Measurements from ENCODE around the gene ZBTB7C.

DNA sequence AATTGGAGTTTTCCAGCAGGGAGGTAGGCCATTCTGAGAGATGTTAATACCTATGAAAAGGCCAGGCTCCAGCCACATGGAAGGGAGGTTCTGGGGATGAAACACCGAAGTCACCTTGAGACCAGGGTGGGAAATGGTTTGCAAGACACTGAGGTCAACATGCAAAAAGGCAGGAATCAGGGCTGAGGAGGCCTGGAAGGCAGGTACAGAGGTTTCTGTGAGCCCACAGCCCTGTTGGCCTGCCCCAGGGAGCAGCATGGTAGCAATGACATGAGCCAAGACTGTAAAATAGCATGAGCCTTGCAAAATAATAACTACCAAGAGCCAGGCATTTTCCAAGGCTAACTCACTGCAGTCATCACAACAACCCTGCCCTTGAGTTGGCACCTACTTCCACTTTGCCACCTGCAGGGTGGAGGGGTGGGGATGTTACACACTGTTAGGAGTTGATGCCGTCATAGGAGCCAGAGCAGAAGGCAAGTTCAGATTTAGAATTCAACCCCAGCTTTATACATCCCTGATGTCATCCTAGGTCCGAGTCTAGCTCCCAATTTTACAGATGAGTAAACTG is 61.3 kb downstream of the ZBTB7C start:
- TF ChIP-seq CTCF (conservative IDR thresholded peaks at IDR 0.05 in 1 of 2, IDR thresholded peaks at IDR 0.05 in 1 of 2; ENCODE audit: extremely low read depth in 1 of 2, insufficient read depth in 1 of 2, low read depth in 1 of 2, low read length in 2 of 2) (no peak), EZH2 (IDR thresholded peaks at IDR 0.05; ENCODE audit: borderline replicate concordance, low read length) (no peak)

All from mammary epithelial cell (primary cell).